ENCODE results near the gene TAS1R2. TPM values are rescaled to one million over a fixed set of nuclear protein-coding genes. Genes with fewer than 3 reads are reported as not detected.
A peak's percentile ranks its signal among the peaks of the same experiment; 100 is the strongest.

Gene TAS1R2
- total RNA-seq, 1 experiment from 2014 or later: not detected

DNA sequence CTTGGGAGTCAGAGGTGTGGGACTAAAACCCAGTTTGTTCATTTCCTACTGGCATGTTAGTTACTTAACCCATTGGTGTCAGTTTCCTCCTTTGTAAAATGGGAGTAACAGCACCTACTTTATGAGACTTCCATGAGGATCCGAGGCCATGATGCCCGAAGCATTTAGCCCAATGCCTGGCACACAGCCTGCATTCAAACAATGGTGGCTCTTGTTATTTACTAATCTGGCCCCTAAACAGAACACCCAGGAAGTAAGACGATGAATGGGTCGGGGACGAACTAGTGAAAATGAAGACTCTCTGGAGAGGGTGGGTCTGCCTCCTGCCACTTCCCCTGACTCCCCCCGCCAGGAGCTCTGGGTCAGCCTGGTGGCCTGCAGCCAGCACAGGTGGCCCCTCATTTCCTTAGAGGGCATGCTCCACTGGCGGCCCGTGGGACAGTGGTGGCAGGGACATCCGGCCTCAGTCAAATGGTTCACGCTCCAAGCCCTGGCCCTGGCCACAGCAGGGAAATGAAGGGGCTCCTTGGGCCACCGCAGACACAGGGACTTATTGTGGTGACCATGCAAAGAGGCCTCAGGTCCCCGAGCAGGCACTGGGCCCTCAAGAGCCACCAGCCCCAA lies 9.5 kb upstream of the TAS1R2 start:
- no peak overlapping the region for H3K4ac ChIP-seq (ENCODE audit: low read depth, low read length)
- no peak overlapping the region for H4K8ac ChIP-seq (replicated peaks; ENCODE audit: insufficient read length, low read depth, low read length)
- H3K79me1 ChIP-seq (ENCODE audit: insufficient read depth, low read depth, low read length, poor library complexity, severe bottlenecking): no peaks in the 10 kb centered on the region
- H3K9ac ChIP-seq (ENCODE audit: extremely low read depth, insufficient read length, low read length): no peak overlapping the region
- Mint-ChIP-seq H3K4me1 (peaks cover 4 to 8% of the 10 kb centered on the region in 2 experiments), H3K4me3 (no peak overlapping the region), H3K27ac (peak overlapping the region in 1 of 3 experiments; percentile 16; a peak in 2 of 7 replicates), H3K27me3 (ENCODE audit: low read depth) (peaks cover 16% of the 10 kb centered on the region), H3K36me3 (ENCODE audit: insufficient read depth in 1 of 3, low read depth in 3 of 3) (peaks cover 0 to 5% (median 0%) of the 10 kb centered on the region in 3 experiments; a peak in 3 of 7 replicates), H3K9me3 (no peaks in the 10 kb centered on the region)
- H4K91ac ChIP-seq (ENCODE audit: insufficient read length, low read depth, low read length): no peak overlapping the region
- no peak for DNase-seq
- H3K23ac ChIP-seq (ENCODE audit: insufficient read length, low read depth, low read length): no peak overlapping the region
- no peaks in the 10 kb centered on the region for H3K9me3 ChIP-seq (ENCODE audit: control insufficient read depth, low read depth, low read length)
- no peak overlapping the region for H3K27ac ChIP-seq (ENCODE audit: insufficient read length, low read depth, low read length)
- no peak overlapping the region for H2BK15ac ChIP-seq (ENCODE audit: low read depth, low read length)
- H2AK5ac ChIP-seq (ENCODE audit: insufficient read length, low read length): no peak overlapping the region
- no peak overlapping the region for H3K56ac ChIP-seq (ENCODE audit: insufficient read length, low read depth, low read length)
- TF ChIP-seq CTCF (conservative IDR thresholded peaks at IDR 0.05): no peak
- H2BK120ac ChIP-seq (ENCODE audit: low read depth, low read length, poor library complexity, severe bottlenecking): no peak overlapping the region
- no peak overlapping the region for H2BK12ac ChIP-seq (ENCODE audit: insufficient read length, low read depth, low read length)
- H3K4me1 ChIP-seq (ENCODE audit: insufficient read depth, low read length): no peaks in the 10 kb centered on the region
- no CpG with 5 or more reads among the region's 12 CpGs for WGBS (ENCODE audit: extremely low coverage, insufficient read length, low lambda C conversion rate)
- no peak overlapping the region for H2BK20ac ChIP-seq (ENCODE audit: low read depth, low read length, poor library complexity, severe bottlenecking)
- H3K14ac ChIP-seq (ENCODE audit: insufficient read depth, low read length): no peak overlapping the region; the same call in 1 of the 2 replicates
- no peaks in the 10 kb centered on the region for H3K79me2 ChIP-seq (ENCODE audit: insufficient read depth, low read length)
- H3K4me2 ChIP-seq (ENCODE audit: insufficient read depth, insufficient read length, low read length): no peak overlapping the region
- no peak overlapping the region for H2AFZ ChIP-seq (ENCODE audit: low read length)
- H3K27me3 ChIP-seq (ENCODE audit: insufficient read depth, low read length): no peaks in the 10 kb centered on the region
- no peak overlapping the region for H3T11ph ChIP-seq (ENCODE audit: low read length)
- H4K20me1 ChIP-seq (ENCODE audit: control insufficient read depth, insufficient read depth, insufficient read length): no peaks in the 10 kb centered on the region
- no peak overlapping the region for H4K5ac ChIP-seq (ENCODE audit: insufficient read length, low read depth, low read length)
- no peak overlapping the region for H3K18ac ChIP-seq (ENCODE audit: insufficient read length, low read depth, low read length)
- H2BK5ac ChIP-seq (ENCODE audit: insufficient read length, low read length): no peak overlapping the region
- H3K23me2 ChIP-seq (ENCODE audit: insufficient read length, low read depth, low read length, poor library complexity, severe bottlenecking): no peaks in the 10 kb centered on the region

Data from H9 (cell line).